ENCODE results near the gene ADAMTS5. TPM values are rescaled to one million over a fixed set of nuclear protein-coding genes. Genes with fewer than 3 reads are reported as not detected.

The ADAMTS5 gene
- total RNA-seq, 2 donors from 2014 or later, result 3.0 TPM

DNA sequence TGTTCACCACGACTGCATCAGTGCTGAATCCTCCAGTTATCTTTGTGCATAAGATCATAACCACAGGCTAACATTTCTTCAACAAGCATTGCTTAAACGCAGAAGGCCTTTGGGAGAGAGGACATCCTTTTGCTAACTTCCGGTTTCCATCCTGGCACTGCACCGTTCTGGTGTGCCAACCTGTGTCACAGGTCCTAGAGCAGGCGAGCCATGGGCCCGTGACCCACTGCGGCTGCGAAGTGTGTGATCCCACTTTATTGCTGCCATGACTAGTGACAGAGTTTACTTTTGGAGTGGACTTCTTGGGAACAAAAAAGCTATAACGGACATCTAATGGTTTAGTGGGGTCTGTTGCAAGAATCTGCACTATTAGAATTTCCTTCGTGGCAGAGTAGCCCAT lies 42.9 kb downstream of the ADAMTS5 start:
- Histone ChIP-seq H3K4me1 (replicated peaks) (no peaks in the 10 kb centered on the region), H3K27ac (no peak overlapping the region), H3K9me3 (no peaks in the 10 kb centered on the region), H3K27me3 (replicated peaks; ENCODE audit: insufficient read depth) (no peaks in the 10 kb centered on the region), H3K36me3 (no peaks in the 10 kb centered on the region), H3K4me3 (no peak overlapping the region)
- TF ChIP-seq, protein P1, sequence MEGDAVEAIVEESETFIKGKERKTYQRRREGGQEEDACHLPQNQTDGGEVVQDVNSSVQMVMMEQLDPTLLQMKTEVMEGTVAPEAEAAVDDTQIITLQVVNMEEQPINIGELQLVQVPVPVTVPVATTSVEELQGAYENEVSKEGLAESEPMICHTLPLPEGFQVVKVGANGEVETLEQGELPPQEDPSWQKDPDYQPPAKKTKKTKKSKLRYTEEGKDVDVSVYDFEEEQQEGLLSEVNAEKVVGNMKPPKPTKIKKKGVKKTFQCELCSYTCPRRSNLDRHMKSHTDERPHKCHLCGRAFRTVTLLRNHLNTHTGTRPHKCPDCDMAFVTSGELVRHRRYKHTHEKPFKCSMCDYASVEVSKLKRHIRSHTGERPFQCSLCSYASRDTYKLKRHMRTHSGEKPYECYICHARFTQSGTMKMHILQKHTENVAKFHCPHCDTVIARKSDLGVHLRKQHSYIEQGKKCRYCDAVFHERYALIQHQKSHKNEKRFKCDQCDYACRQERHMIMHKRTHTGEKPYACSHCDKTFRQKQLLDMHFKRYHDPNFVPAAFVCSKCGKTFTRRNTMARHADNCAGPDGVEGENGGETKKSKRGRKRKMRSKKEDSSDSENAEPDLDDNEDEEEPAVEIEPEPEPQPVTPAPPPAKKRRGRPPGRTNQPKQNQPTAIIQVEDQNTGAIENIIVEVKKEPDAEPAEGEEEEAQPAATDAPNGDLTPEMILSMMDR (IDR thresholded peaks at IDR 0.05), result no peak
- TF ChIP-seq POLR2AphosphoS5 (IDR thresholded peaks at IDR 0.05) (no peak), POLR2A (IDR thresholded peaks at IDR 0.05) (no peak)
- intact Hi-C loops (cut with DNase I), result no loop called here
- DNase-seq (ENCODE audit: low spot score), result no peak
- WGBS, result 91% methylated on average over 10 of the region's 10 CpGs

DNA sequence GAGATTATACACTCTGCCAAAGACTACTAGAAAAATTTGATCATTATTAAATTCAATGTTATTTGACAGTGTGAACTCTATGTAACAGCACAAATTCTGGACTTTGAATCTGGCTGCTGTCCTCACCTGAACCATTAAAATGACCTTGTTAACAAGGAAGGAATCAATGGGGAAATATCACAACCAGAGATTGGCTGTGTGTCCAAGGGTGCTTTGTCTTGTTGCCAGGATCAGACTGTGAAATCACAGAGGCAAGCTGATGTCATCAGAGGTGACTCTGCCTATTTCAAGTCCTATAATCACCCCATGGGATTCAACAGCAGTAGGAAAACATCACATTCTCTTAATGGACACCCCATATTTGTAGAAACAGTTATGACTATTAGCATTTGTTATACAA lies 46.8 kb downstream of the ADAMTS5 start:
- Histone ChIP-seq H3K4me3 (no peak overlapping the region), H3K27ac (no peak overlapping the region), H3K4me1 (replicated peaks) (no peaks in the 10 kb centered on the region), H3K9me3 (no peaks in the 10 kb centered on the region), H3K27me3 (replicated peaks; ENCODE audit: insufficient read depth) (no peaks in the 10 kb centered on the region), H3K36me3 (no peaks in the 10 kb centered on the region)
- intact Hi-C loops (cut with DNase I), result no loop called here
- TF ChIP-seq POLR2AphosphoS5 (IDR thresholded peaks at IDR 0.05), result no peak
- TF ChIP-seq, protein P1 (IDR thresholded peaks at IDR 0.05), result no peak
- TF ChIP-seq POLR2A (IDR thresholded peaks at IDR 0.05), result no peak
- DNase-seq (ENCODE audit: low spot score), result no peak

DNA sequence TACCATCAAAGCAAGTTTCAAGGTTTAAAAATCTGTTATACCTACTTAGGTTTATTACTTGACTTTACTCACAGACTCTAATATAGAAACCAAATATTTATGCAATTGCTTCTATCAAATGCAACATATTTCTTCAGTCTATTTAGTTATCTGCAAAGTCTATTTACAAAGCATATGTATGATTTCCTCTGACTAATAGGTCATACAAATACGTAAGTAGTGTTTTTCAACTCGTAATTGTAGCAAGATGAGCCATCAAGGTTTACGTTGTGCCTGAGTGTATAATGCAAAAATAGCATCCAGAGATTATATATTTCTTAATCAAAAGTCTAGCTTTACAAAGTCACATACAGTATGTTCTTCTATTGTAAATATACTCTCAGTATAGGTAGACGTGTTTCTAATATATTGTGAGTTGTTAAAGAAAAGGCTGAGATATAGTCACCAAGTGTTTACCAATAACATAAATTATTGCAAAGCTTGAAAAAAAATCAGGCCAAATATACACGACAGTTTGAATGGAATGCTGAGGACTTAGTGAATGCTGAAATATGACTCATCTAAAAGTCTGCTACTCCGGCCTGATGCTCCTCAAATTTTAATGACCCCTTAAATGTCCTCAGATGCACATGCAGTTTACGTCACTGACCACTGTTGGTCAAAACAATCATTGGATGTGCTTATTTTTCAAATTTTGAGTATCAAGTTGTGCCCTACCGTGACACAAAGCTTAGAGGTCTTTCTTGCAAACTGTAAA lies 48.4 kb downstream of the ADAMTS5 start:
- WGBS, result 76% methylated on average over 8 of the region's 8 CpGs
- Histone ChIP-seq H3K4me3 (no peak overlapping the region), H3K27me3 (replicated peaks; ENCODE audit: insufficient read depth) (no peaks in the 10 kb centered on the region), H3K27ac (no peak overlapping the region), H3K36me3 (no peaks in the 10 kb centered on the region), H3K4me1 (replicated peaks) (no peaks in the 10 kb centered on the region), H3K9me3 (no peaks in the 10 kb centered on the region)
- no peak for DNase-seq (ENCODE audit: low spot score)
- TF ChIP-seq, protein P1 (IDR thresholded peaks at IDR 0.05), result no peak
- no peak for TF ChIP-seq POLR2A (IDR thresholded peaks at IDR 0.05)
- no peak for TF ChIP-seq POLR2AphosphoS5 (IDR thresholded peaks at IDR 0.05)
- intact Hi-C loops (cut with DNase I), result no loop called here

DNA sequence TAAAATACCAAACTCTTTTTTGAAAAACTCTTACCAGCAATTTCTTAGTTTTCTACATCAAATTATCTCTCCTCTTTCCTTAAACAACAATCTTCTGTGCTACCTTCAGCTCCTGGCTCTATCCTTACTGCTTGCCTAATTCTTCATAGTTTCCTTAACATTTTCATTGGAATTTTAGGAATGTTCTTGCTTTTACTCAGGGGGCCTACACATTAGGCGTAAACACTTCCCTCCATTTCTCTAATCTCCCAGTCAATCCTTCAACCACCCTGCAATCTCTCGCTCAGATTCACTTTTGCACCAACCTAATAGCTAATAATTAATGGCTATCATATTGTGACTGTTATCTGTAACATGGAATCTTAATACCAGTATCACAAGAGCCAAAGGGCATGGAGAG lies 50.1 kb downstream of the ADAMTS5 start:
- H3K27ac ChIP-seq, result no peak overlapping the region
- intact Hi-C loops (cut with DNase I), result no loop called here
- H3K27me3 ChIP-seq (replicated peaks; ENCODE audit: insufficient read depth), result no peaks in the 10 kb centered on the region
- H3K4me1 ChIP-seq (replicated peaks), result no peaks in the 10 kb centered on the region
- H3K4me3 ChIP-seq, result no peak overlapping the region
- no peaks in the 10 kb centered on the region for H3K9me3 ChIP-seq
- TF ChIP-seq POLR2AphosphoS5 (IDR thresholded peaks at IDR 0.05) (no peak), POLR2A (IDR thresholded peaks at IDR 0.05) (no peak)
- TF ChIP-seq, protein P1 (IDR thresholded peaks at IDR 0.05), result no peak
- no peak for DNase-seq (ENCODE audit: low spot score)
- H3K36me3 ChIP-seq, result no peaks in the 10 kb centered on the region
- WGBS, result 95% methylated on average over 2 of the region's 2 CpGs

DNA sequence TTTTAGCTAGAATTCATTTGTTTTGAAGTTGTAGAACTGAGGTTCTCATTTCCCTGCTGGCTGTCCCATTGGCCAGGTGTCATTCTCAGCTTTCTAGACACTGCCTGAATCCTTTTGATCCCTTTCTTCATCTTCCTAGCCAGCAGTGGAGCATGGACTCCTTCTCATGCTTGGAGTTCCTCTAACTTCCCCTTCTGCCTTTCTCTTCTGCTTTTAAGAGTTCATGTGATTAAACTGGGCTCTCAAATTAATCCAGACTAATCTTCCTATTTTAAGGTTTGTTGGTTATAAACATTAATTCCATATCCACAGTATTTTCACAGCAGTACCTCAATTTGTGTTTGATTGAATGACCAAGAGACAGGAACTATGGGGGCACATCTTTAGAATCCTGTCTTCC lies 52.3 kb downstream of the ADAMTS5 start:
- Histone ChIP-seq H3K27ac (no peak overlapping the region), H3K9me3 (no peaks in the 10 kb centered on the region), H3K36me3 (no peaks in the 10 kb centered on the region), H3K4me3 (no peak overlapping the region), H3K27me3 (replicated peaks; ENCODE audit: insufficient read depth) (no peaks in the 10 kb centered on the region), H3K4me1 (replicated peaks) (no peaks in the 10 kb centered on the region)
- no peak for DNase-seq (ENCODE audit: low spot score)
- TF ChIP-seq, protein P1 (IDR thresholded peaks at IDR 0.05), result no peak
- TF ChIP-seq POLR2A (IDR thresholded peaks at IDR 0.05) (no peak), POLR2AphosphoS5 (IDR thresholded peaks at IDR 0.05) (no peak)
- intact Hi-C loops (cut with DNase I), result no loop called here
